Motor neuron (in vitro differentiated cells): ENCODE data around the gene LTBP1. TPM values are rescaled to one million over a fixed set of nuclear protein-coding genes. Genes with fewer than 3 reads are reported as not detected.

Experiments
- ATAC-seq, 8 experiments: fragments of 200-7000 bp; cut with Tn5 transposase; replicated peaks in 6 of 8; 2 replicates each; pipeline ENCODE4 v1.8.0; 2021; ENCODE audit warnings: mild to moderate bottlenecking in 8 of 8, moderate library complexity in 8 of 8
- H3K27ac ChIP-seq, 2 donors: fragments of 250-450 bp; sonication (Bioruptor Pico); 2 replicates each; pipeline ENCODE4 v1.9.0; 2021; ENCODE audit warnings: antibody characterized with exemption in 2 of 2, mild to moderate bottlenecking in 2 of 2, moderate library complexity in 1 of 2
- H3K4me1 ChIP-seq, 2 donors: fragments of 250-450 bp; sonication (Bioruptor Pico); replicated peaks in 1 of 2; 2 replicates each; pipeline ENCODE4 v1.6.1; 2021; ENCODE audit warnings: antibody characterized with exemption in 2 of 2, mild to moderate bottlenecking in 2 of 2, moderate library complexity in 1 of 2
- H3K4me3 ChIP-seq, 5 donors: fragments of 250-450 bp; sonication (Bioruptor Pico); 2 replicates each; pipeline ENCODE4 v1.9.0; 2021; ENCODE audit warnings: antibody characterized with exemption in 5 of 5, mild to moderate bottlenecking in 5 of 5, moderate library complexity in 4 of 5
- WGBS, 10 experiments: fragments of 450-650 bp; shearing (Covaris generic); methylation state at CpG; one replicate each; pipeline ENCODE4 v1.0.0; 2022; 5-methylcytosine and 5-hydroxymethylcytosine counted together
- in situ Hi-C, 9 experiments: fragments of 400-800 bp; cut with MboI; loops; one replicate each; pipeline ENCODE4 v1.15.0; 2021; ENCODE audit warnings: low sequenced_read_pairs in 9 of 9, low pct_unique_long_range_greater_than_20kb in 2 of 9; ENCODE audit not compliant: unreplicated experiment in 9 of 9
- total RNA-seq, 8 experiments: library from RNA; unstranded; fragments of 300-600 nt; gene quantifications; 2 replicates each; pipeline versions ENCODE4 v1.2.3 to v1.2.4, GENCODE V29; 2022

LTBP1 gene
- total RNA-seq, 8 experiments from 2014 or later, result 2.8 to 692 (median 20.8) TPM

- WGBS, 10 experiments, result 65 to 100% (median 100%) methylated on average over 1 to 3 of the region's 3 CpGs; no CpG with 5 or more reads in 1 of the 10 experiments
- Histone ChIP-seq H3K4me3 (no peak overlapping the region), H3K27ac (no peak overlapping the region), H3K4me1 (no peaks in the 10 kb centered on the region)
- in situ Hi-C loops, result no loop called here
- peak in 1 of 8 experiments; percentile 26 for ATAC-seq
Measured at GRCh38 chr2:33216508-33217182, 269.9 kb downstream of the LTBP1 start.

GRCh38 chr2:33217406-33217805 lies 270.7 kb downstream of the LTBP1 start:
- ATAC-seq, result no peak
- 87 to 100% (median 92%) methylated on average over 1 to 3 of the region's 3 CpGs; no CpG with 5 or more reads in 1 of the 10 experiments for WGBS, 10 experiments
- no peak overlapping the region for H3K27ac ChIP-seq
- in situ Hi-C loops, result no loop called here
- H3K4me1 ChIP-seq, result no peaks in the 10 kb centered on the region
- no peak overlapping the region for H3K4me3 ChIP-seq

GRCh38 chr2:33219114-33219513 lies 272.4 kb downstream of the LTBP1 start:
- Histone ChIP-seq H3K4me3 (no peak overlapping the region), H3K4me1 (no peaks in the 10 kb centered on the region), H3K27ac (no peak overlapping the region)
- 3 to 95% (median 57%) methylated on average over 2 to 4 of the region's 4 CpGs; no CpG with 5 or more reads in 1 of the 10 experiments for WGBS, 10 experiments
- ATAC-seq, result peak in 3 of 8 experiments; percentile 33 to 61 (median 57)
- in situ Hi-C loops, result no loop called here

GRCh38 chr2:33219850-33220275 lies 273.1 kb downstream of the LTBP1 start:
- no peak overlapping the region for H3K27ac ChIP-seq
- ATAC-seq, result no peak
- H3K4me1 ChIP-seq, result no peaks in the 10 kb centered on the region
- WGBS, 10 experiments, result 47 to 100% (median 88%) methylated on average over 1 to 2 of the region's 2 CpGs
- H3K4me3 ChIP-seq, result no peak overlapping the region
- in situ Hi-C loops, result no loop called here

GRCh38 chr2:33220533-33220932 lies 273.8 kb downstream of the LTBP1 start:
- Histone ChIP-seq H3K4me1 (no peaks in the 10 kb centered on the region), H3K27ac (no peak overlapping the region), H3K4me3 (no peak overlapping the region)
- in situ Hi-C loops, result no loop called here
- ATAC-seq, result no peak
- 0 to 100% (median 70%) methylated on average over 1 to 3 of the region's 3 CpGs; no CpG with 5 or more reads in 2 of the 10 experiments for WGBS, 10 experiments

GRCh38 chr2:33221046-33221784 lies 274.5 kb downstream of the LTBP1 start:
- ATAC-seq, result no peak
- WGBS, 10 experiments, result 79 to 100% (median 93%) methylated on average over 1 to 3 of the region's 3 CpGs; no CpG with 5 or more reads in 2 of the 10 experiments
- in situ Hi-C loops, result no loop called here
- H3K4me3 ChIP-seq, result no peak overlapping the region
- H3K4me1 ChIP-seq, result no peaks in the 10 kb centered on the region
- no peak overlapping the region for H3K27ac ChIP-seq

GRCh38 chr2:33222309-33222708 lies 275.6 kb downstream of the LTBP1 start:
- H3K27ac ChIP-seq, result no peak overlapping the region
- no peaks in the 10 kb centered on the region for H3K4me1 ChIP-seq
- no peak overlapping the region for H3K4me3 ChIP-seq
- peak in 1 of 8 experiments; percentile 37 for ATAC-seq
- in situ Hi-C loops, result no loop called here
- WGBS, 10 experiments, result 90 to 100% (median 96%) methylated on average over 1 of the region's 1 CpG; no CpG with 5 or more reads in 6 of the 10 experiments

- no peak overlapping the region for H3K27ac ChIP-seq
- 49 to 100% (median 93%) methylated on average over 1 to 4 of the region's 4 CpGs; no CpG with 5 or more reads in 2 of the 10 experiments for WGBS, 10 experiments
- in situ Hi-C loops, result no loop called here
- no peak for ATAC-seq
- no peak overlapping the region for H3K4me3 ChIP-seq
- H3K4me1 ChIP-seq, result no peaks in the 10 kb centered on the region
Measured at GRCh38 chr2:33223856-33224255, 277.1 kb downstream of the LTBP1 start.

- Histone ChIP-seq H3K4me3 (no peak overlapping the region), H3K4me1 (peaks cover 0 to 6% of the 10 kb centered on the region in 2 donors), H3K27ac (no peak overlapping the region)
- 70 to 100% (median 92%) methylated on average over 1 to 2 of the region's 2 CpGs; no CpG with 5 or more reads in 1 of the 10 experiments for WGBS, 10 experiments
- in situ Hi-C loops, result no loop called here
- ATAC-seq, result no peak
Measured at GRCh38 chr2:33225350-33225749, 278.6 kb downstream of the LTBP1 start.

- Histone ChIP-seq H3K4me3 (no peak overlapping the region), H3K27ac (no peak overlapping the region), H3K4me1 (peaks cover 0 to 9% of the 10 kb centered on the region in 2 donors)
- ATAC-seq, result no peak
- WGBS, 10 experiments, result 73 to 100% (median 89%) methylated on average over 1 to 4 of the region's 4 CpGs; no CpG with 5 or more reads in 4 of the 10 experiments
- in situ Hi-C loops, result no loop called here
Measured at GRCh38 chr2:33226546-33226945, 279.8 kb downstream of the LTBP1 start.

- H3K4me1 ChIP-seq, result peaks cover 0 to 9% of the 10 kb centered on the region in 2 donors
- no peak for ATAC-seq
- in situ Hi-C loops, result no loop called here
- no peak overlapping the region for H3K27ac ChIP-seq
- 67 to 100% (median 95%) methylated on average over 1 to 4 of the region's 4 CpGs; no CpG with 5 or more reads in 1 of the 10 experiments for WGBS, 10 experiments
- no peak overlapping the region for H3K4me3 ChIP-seq
Measured at GRCh38 chr2:33229646-33230045, 282.9 kb downstream of the LTBP1 start.

- Histone ChIP-seq H3K4me1 (peaks cover 0 to 9% of the 10 kb centered on the region in 2 donors), H3K27ac (no peak overlapping the region), H3K4me3 (no peak overlapping the region)
- in situ Hi-C loops, result no loop called here
- ATAC-seq, result peak in 5 of 8 experiments; percentile 30 to 90 (median 40)
Measured at GRCh38 chr2:33230195-33230594, 283.4 kb downstream of the LTBP1 start.

GRCh38 chr2:33230842-33231241 lies 284.1 kb downstream of the LTBP1 start:
- Histone ChIP-seq H3K4me3 (no peak overlapping the region), H3K27ac (no peak overlapping the region), H3K4me1 (peaks cover 0 to 9% of the 10 kb centered on the region in 2 donors)
- in situ Hi-C loops, result no loop called here
- ATAC-seq, result peak in 2 of 8 experiments; percentile 29 to 43
- 50 to 90% (median 62%) methylated on average over 1 to 7 of the region's 7 CpGs for WGBS, 10 experiments
